Head of caudate nucleus (tissue), 42 donors: Measurements from ENCODE around the gene ZNF750.

Source experiments
- DNase-seq, 42 donors: peaks; one replicate each; pipeline versions ENCODE4 v3.0.0 to v3.0.0-alpha.2; 2020 to 2021; ENCODE audit warnings: mixed read lengths in 7 of 42
- intact Hi-C: fragments of 100-400 bp; cut with DNase I; formaldehyde crosslinking; loops from one replicate; pipeline ENCODE4 v1.15.0; 2022

The ZNF750 gene

GRCh38 chr17:82874011-82874835 lies 34.4 kb upstream of the ZNF750 start:
- intact Hi-C loops, result no loop called here
- DNase-seq, result no peak

GRCh38 chr17:82873521-82873920 lies 33.7 kb upstream of the ZNF750 start:
- no peak for DNase-seq
- intact Hi-C loops, result no loop called here

- intact Hi-C loops, result no loop called here
- no peak for DNase-seq
Observed at GRCh38 chr17:82872591-82873520, 33.0 kb upstream of the ZNF750 start.

DNA sequence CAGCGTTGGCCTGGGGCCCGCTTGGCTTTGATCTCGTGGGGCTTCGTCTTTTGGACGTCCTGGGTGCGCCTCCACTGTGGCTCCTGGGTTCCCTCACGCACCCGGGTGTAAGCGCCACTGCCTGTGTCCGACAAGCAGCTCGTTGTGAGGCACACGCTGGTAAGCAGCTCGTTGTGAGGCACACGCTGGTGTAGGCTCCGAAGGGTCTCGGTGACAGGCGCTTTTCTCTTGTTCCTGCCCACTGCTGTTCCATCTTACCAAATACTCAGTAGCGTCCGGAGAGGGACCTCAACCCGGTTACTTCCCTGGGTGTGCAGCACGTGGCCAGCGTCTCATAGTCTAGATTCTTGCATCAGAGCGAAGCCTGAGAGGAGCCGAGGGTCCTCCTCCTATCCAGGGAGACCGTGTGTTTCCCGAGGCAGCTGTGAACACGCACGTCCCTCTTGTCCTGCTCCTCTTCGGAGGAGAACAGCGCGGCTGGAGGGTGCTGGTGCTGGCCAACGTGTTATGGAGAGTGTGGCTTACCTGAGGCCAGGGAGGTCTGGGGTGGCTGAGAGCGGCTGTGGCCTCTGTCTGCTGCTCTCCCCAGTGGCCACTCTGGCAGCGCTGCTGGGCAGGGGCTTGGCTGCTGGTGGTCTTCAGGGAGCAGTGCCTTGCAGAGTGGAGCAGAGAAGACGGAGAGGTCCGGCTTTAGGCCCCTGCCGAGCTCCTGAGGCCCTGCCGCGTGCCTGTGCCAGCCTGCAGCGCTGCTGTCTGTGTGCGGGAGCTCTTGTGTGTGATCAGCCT lies 32.1 kb upstream of the ZNF750 start:
- no peak for DNase-seq
- intact Hi-C loops, result no loop called here

DNA sequence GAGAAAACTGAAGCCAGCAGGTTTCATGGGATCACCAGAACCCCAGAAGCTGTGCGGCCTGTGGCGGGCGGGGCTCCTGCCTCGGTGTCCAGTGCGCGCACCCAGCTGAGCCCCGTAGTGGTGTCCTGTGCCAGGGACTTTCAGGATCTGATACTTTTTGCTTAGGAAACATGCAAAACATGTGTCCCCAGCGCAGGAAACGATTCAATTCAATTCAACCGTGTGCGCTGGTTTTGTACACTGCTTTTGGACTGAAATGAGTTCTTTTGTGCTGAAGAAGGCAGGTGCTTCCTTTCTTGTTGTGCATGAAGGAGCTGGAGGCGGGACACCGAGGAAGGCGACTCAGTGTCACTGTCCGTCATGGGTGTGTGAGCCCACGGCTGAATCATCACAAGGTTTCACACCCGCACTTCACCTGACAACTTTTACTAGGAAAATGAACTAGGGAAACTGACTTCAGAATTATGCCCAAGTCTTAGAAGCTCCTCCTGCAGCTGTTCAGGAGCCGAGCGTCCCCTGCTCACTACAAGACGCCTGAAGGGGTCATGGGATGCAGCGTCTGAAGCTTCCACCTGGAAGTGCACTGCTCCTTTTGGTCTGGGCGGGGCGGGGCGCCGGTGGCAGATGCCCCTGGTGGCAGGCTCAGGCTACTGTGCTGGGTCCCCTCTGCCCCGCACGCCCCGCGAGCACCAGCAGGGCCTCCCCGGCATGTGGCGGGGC lies 31.4 kb upstream of the ZNF750 start:
- DNase-seq, result peak in 6 of 42 donors; percentile 28 to 72 (median 60)
- intact Hi-C loops, result no loop called here

DNA sequence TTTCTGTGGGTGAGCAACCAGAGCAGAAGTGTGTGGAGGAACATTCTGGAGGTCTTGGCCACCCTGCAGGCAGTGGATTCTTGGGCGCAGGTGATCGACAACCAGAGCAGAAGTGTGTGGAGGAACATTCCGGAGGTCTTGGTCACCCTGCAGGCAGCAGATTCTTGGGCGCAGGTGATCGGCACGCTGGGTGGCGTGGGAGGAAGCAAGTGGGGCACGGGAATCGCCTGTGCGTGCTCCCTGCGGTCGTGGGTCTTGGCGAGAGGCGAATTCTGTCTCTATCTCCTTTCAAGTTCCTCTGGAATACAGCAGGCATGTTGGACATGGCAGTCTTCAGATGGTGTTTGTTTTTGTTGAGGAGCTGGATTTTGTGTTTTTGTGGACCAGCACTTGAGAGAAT lies 30.7 kb upstream of the ZNF750 start:
- DNase-seq, result no peak
- intact Hi-C loops, result no loop called here

GRCh38 chr17:82870091-82870491 lies 30.3 kb upstream of the ZNF750 start:
- intact Hi-C loops, result no loop called here
- no peak for DNase-seq

- intact Hi-C loops, result no loop called here
- DNase-seq, result no peak
Observed at GRCh38 chr17:82869536-82869935, 29.7 kb upstream of the ZNF750 start.

- intact Hi-C loops, result no loop called here
- no peak for DNase-seq
Observed at GRCh38 chr17:82868715-82869131, 28.9 kb upstream of the ZNF750 start.

DNA sequence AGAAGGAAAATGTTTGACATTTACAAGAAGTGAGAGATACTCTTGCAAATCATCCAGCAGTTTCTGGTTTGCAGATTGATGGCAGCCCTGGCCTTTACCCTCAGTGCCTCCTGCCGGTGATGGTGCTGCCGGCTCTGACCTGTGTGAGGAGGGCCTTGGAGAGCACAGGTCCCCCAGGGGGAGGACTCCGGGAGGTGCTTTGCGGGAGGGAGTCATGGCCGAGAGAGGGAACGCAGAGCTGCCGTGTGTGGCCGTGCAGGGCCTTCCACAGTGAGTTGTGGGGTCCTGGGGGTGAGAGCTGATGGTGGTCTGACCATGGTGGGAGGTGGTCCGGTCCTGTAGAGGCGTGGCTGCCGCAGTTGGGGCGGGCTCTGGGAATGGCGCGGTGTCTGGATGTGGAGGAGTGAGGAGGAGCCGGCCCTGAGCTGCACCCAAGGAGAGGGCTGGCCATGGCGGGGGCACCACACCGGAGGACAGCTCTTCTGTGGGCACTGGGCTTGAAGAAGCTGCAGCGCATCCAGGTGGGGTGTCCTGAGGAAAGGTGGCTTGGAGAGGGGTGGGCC lies 28.0 kb upstream of the ZNF750 start:
- no peak for DNase-seq
- intact Hi-C loops, result no loop called here

DNA sequence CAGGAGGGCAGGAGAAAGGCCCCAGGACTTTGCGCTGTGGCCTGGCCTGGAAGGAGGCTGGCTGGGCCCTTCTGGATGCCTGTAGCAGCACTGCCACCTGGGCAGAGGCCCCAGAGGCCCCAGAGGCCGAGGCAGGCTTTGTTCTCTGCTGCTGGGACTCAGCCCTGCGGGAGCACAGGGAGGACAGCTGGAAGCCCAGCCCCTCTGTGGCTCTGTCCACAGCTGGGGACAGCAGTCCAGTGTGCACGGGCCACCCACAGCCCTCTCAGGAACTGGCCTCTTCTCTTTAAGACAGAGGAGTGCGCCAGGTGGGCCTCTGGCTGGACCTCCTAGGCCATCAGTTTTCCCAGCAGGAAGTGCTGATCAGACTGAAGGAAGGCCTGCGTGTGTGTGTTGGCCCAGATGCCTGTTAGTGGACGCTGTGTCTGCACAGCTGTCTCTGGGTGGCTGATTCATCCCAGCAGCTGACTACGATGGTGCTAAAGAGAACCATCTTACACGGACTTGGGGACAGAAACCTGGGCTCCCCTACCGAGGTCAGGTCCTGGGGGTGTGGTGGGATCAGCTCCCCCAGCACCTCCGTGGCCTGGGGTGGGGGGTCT lies 26.9 kb upstream of the ZNF750 start:
- intact Hi-C loops, result no loop called here
- DNase-seq, result no peak

- no peak for DNase-seq
- intact Hi-C loops, result no loop called here
Observed at GRCh38 chr17:82865774-82866395, 26.1 kb upstream of the ZNF750 start.

GRCh38 chr17:82865274-82865673 lies 25.5 kb upstream of the ZNF750 start:
- intact Hi-C loops, result no loop called here
- no peak for DNase-seq

DNA sequence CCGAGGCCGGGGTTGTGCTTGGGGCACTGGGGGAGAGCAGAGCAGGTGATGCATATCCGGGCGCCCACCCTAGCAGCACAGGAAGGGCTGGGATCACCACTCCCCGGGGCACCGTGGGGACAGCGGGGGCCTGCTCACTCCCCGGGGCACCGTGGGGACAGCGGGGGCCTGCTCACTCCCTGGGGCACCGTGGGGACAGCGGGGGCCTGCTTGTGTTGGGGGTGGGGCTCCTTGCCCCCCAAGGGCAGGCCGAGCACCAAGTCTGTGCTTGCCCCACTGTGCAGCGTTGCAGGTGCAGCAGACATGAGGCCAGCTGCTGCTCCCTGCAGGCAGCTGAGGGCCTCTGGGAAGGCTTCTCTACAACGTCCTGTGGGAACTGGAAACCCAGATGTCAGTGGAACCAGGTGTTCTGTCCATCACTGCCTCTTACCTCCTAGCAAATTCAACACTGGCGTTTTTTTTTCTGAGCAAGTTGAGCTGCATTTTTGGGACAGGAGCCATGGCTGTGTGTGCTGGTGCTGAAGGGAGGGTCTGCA lies 25.0 kb upstream of the ZNF750 start:
- no peak for DNase-seq
- intact Hi-C loops, result no loop called here

GRCh38 chr17:82863941-82864712 lies 24.3 kb upstream of the ZNF750 start:
- intact Hi-C loops, result no loop called here
- DNase-seq, result peak in 3 of 42 donors; percentile 28 to 52 (median 42)

DNA sequence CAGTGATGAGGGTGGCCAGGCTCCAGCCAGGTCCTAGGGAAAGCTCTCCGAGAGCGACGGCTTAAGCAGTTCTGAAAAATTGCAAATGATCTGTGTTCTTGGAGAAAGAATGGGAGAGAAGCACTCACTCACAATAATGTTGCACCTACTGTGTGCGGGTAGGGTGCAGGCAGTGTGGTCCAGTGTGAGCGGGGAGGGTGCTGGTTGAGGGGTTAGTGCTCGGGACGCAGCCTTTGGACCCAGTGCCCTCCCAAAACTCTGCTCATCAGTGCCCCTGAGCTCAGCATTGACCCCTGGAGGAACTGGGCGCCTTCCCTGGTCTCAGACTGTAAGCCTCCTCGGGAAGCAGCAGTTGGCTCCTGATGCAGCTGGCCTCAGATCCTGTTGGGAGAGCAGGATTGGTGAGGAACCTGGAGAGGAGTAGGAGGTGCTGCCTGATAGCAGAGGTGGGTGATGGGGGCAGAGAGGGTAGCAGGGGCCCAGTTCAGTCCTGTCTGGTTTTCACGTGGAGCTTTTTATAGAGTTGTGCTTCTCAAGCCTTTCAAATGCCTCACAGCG lies 23.6 kb upstream of the ZNF750 start:
- intact Hi-C loops, result no loop called here
- DNase-seq, result no peak
